MCF 10A (cell line): Measurements from ENCODE around the gene POLA2. TPM values are rescaled to one million over a fixed set of nuclear protein-coding genes. Genes with fewer than 3 reads are reported as not detected.

Experiments
- BruUV-seq: library from RNA; stranded (reverse); fragments of 400-500 nt; replicated peaks from 2 replicates; lab custom pipeline; 2021; lab: Mats Ljungman, UMichigan
- CTCF ChIA-PET: fragments of 300-600 bp; sonication (Branson Sonifier 250); formaldehyde crosslinking; extraction: SDS; loops from one replicate; lab custom pipeline; 2021; ENCODE audit warnings: antibody characterized with exemption, inconsistent platforms; lab: Yijun Ruan, JAX
- POLR2A ChIA-PET: fragments of 300-600, 350-650 bp; sonication (Branson Sonifier 250); formaldehyde crosslinking; extraction: SDS; loops from one replicate; lab custom pipeline; 2020; ENCODE audit warnings: antibody characterized with exemption, inconsistent platforms; lab: Yijun Ruan, JAX
- DNase-seq: peaks from one replicate; pipeline ENCODE4 v3.0.0-alpha.2; 2018; ENCODE audit not compliant: unreplicated experiment
- H3K27ac Mint-ChIP-seq: one replicate; pipeline ENCODE4 v1.8.0; 2022; ENCODE audit warnings: mild to moderate bottlenecking, low read depth, mixed read lengths; ENCODE audit not compliant: unreplicated experiment
- H3K27me3 Mint-ChIP-seq: one replicate; pipeline ENCODE4 v1.8.0; 2022; ENCODE audit warnings: mixed read lengths; ENCODE audit not compliant: insufficient read depth, unreplicated experiment
- H3K36me3 Mint-ChIP-seq: one replicate; pipeline ENCODE4 v1.8.0; 2022; ENCODE audit warnings: mild to moderate bottlenecking, moderate library complexity, mixed read lengths; ENCODE audit not compliant: insufficient read depth, unreplicated experiment
- H3K4me1 Mint-ChIP-seq: one replicate; pipeline ENCODE4 v1.8.0; 2022; ENCODE audit warnings: mixed read lengths; ENCODE audit not compliant: insufficient read depth, unreplicated experiment
- H3K4me3 Mint-ChIP-seq: one replicate; pipeline ENCODE4 v1.8.0; 2022; ENCODE audit warnings: mild to moderate bottlenecking, moderate library complexity, mixed read lengths; ENCODE audit not compliant: unreplicated experiment
- H3K9me3 Mint-ChIP-seq: one replicate; pipeline ENCODE4 v1.8.0; 2022; ENCODE audit warnings: mixed read lengths; ENCODE audit not compliant: unreplicated experiment
- CTCF ChIP-seq: fragments of 200-600 bp; IDR thresholded peaks from one replicate; pipeline ENCODE4 v1.8.0; 2022; ENCODE audit warnings: antibody characterized with exemption, mild to moderate bottlenecking; ENCODE audit not compliant: unreplicated experiment
- intact Hi-C: fragments of 100-400 bp; cut with micrococcal nuclease; formaldehyde crosslinking; loops from 2 replicates; pipeline ENCODE4 v1.14.1; 2022
- total RNA-seq: library from RNA; stranded (reverse); gene quantifications from 2 replicates; pipeline ENCODE4 v1.2.3, GENCODE V29; 2022

Gene POLA2
- total RNA-seq, 1 experiment from 2014 or later: 10.3 TPM

GRCh38 chr11:65217441-65218423 is 44.0 kb upstream of the POLA2 start:
- Mint-ChIP-seq H3K4me1 (peaks cover 12% of the 10 kb centered on the region), H3K27me3 (no peaks in the 10 kb centered on the region), H3K36me3 (peaks cover 7% of the 10 kb centered on the region), H3K4me3 (no peak overlapping the region), H3K27ac (no peak overlapping the region), H3K9me3 (peaks cover 8% of the 10 kb centered on the region)
- no peak for TF ChIP-seq CTCF
- DNase-seq: no peak
- POLR2A ChIA-PET: no interaction called here
- intact Hi-C loops: no loop called here
- CTCF ChIA-PET: no interaction called here
- BruUV-seq: no TSS peak

GRCh38 chr11:65218446-65218845 is 43.3 kb upstream of the POLA2 start:
- no TSS peak for BruUV-seq
- Mint-ChIP-seq H3K4me1 (peaks cover 12% of the 10 kb centered on the region), H3K4me3 (no peak overlapping the region), H3K36me3 (no peaks in the 10 kb centered on the region), H3K27ac (no peak overlapping the region), H3K27me3 (no peaks in the 10 kb centered on the region), H3K9me3 (peaks cover 8% of the 10 kb centered on the region)
- intact Hi-C loops: no loop called here
- POLR2A ChIA-PET: no interaction called here
- DNase-seq: no peak
- CTCF ChIA-PET: interaction anchor here (1.2 kb wide), 1 partner anchor 11 kb away, joined by 3 read pairs; no protein-coding TSS in a partner anchor
- no peak for TF ChIP-seq CTCF

GRCh38 chr11:65219930-65220213 is 41.9 kb upstream of the POLA2 start:
- no peak for DNase-seq
- no peaks in the 10 kb centered on the region for H3K36me3 Mint-ChIP-seq
- CTCF ChIA-PET: interaction anchor here (1.2 to 1.7 kb wide), 4 partner anchors 10 to 110 kb away, joined by 3 to 6 read pairs (median 6); no protein-coding TSS in a partner anchor
- no peak overlapping the region for H3K27ac Mint-ChIP-seq
- peaks cover 8% of the 10 kb centered on the region for H3K9me3 Mint-ChIP-seq
- intact Hi-C loops: no loop called here
- H3K4me1 Mint-ChIP-seq: peaks cover 15% of the 10 kb centered on the region
- POLR2A ChIA-PET: interaction anchor here (0.6 to 1.5 kb wide), 4 partner anchors 8 to 449 kb away, joined by 3 to 4 read pairs (median 4); no protein-coding TSS in a partner anchor
- BruUV-seq: no TSS peak
- H3K4me3 Mint-ChIP-seq: no peak overlapping the region
- H3K27me3 Mint-ChIP-seq: no peaks in the 10 kb centered on the region
- TF ChIP-seq CTCF: no peak

- Mint-ChIP-seq H3K4me1 (peaks cover 11% of the 10 kb centered on the region), H3K27ac (no peak overlapping the region), H3K36me3 (no peaks in the 10 kb centered on the region)
These were observed 40.7 kb upstream of the POLA2 start for GRCh38 chr11:65221026-65221425.

More at GRCh38 chr11:65221026-65221425, 40.7 kb upstream of the POLA2 start:
- Mint-ChIP-seq H3K9me3 (no peaks in the 10 kb centered on the region), H3K4me3 (no peak overlapping the region), H3K27me3 (no peaks in the 10 kb centered on the region)
- DNase-seq: no peak
- ChIA-PET CTCF (interaction anchor here (1.4 to 1.7 kb wide), 3 partner anchors 11 to 109 kb away, joined by 3 to 6 read pairs (median 5); no protein-coding TSS in a partner anchor), POLR2A (interaction anchor here (0.6 to 1.5 kb wide), 6 partner anchors 9 to 527 kb away, joined by 3 to 4 read pairs (median 4); partner anchors contain the start of genes CAPN1 and POLA2)
- intact Hi-C loops: no loop called here
- TF ChIP-seq CTCF: no peak
- BruUV-seq: no TSS peak
